HepG2 (cell line): ENCODE measurements around the gene SEZ6L. TPM values are rescaled to one million over a fixed set of nuclear protein-coding genes. Genes with fewer than 3 reads are reported as not detected.

Source experiments
- ATAC-seq: fragments of 200-7000 bp; cut with Tn5 transposase; 3 replicates; pipeline ENCODE4 v1.9.1; 2020; ENCODE audit warnings: mild to moderate bottlenecking, moderate library complexity
- BruUV-seq: library from RNA; stranded (reverse); fragments of 400-500 nt; replicated peaks from 2 replicates; lab custom pipeline; 2021; lab: Mats Ljungman, UMichigan
- CTCF ChIA-PET: fragments of 300-600 bp; formaldehyde crosslinking; extraction: SDS; loops from one replicate; lab custom pipeline; 2021; ENCODE audit warnings: low total read pairs, inconsistent platforms, low intra/inter-chr PET ratio; lab: Yijun Ruan, JAX
- POLR2A ChIA-PET: fragments of 350-600 bp; sonication (Branson Sonifier 250); formaldehyde crosslinking; loops from one replicate; lab custom pipeline; 2020; ENCODE audit warnings: antibody characterized with exemption, inconsistent platforms; lab: Yijun Ruan, JAX
- DNase-seq: peaks from one replicate; pipeline ENCODE4 v3.0.0-alpha.2; 2015; ENCODE audit warnings: low spot score
- FAIRE-seq: peaks from 3 replicates; lab custom pipeline; 2011; peaks lifted over from hg19 to GRCh38; lab: Jason Lieb, UNC
- H2AFZ ChIP-seq: one replicate; pipeline ENCODE4 v1.6.1; 2011; ENCODE audit warnings: low read length, inconsistent platforms
- H3K27ac ChIP-seq: fragments of 300-600 bp; 3 replicates; pipeline ENCODE4 v1.8.0; 2011; ENCODE audit warnings: mixed run types, mild to moderate bottlenecking, mixed read lengths, low read length, inconsistent platforms; ENCODE audit not compliant: insufficient read depth; ENCODE audit errors: extremely low read length
- H3K27me3 ChIP-seq, 2 experiments: fragments of 200-600 bp in 1 of 2; 2 replicates in 1 of 2; 3 replicates in 1 of 2; pipeline versions ENCODE4 v1.6.0 to v1.8.0; 2011; ENCODE audit warnings: low read length in 2 of 2, mild to moderate bottlenecking in 2 of 2, moderate library complexity in 2 of 2, inconsistent platforms in 1 of 2; ENCODE audit not compliant: insufficient read depth in 2 of 2, control insufficient read depth in 1 of 2
- H3K36me3 ChIP-seq, 2 experiments: fragments of 200-600 bp in 1 of 2; replicated peaks in 1 of 2; 2 replicates in 1 of 2; 3 replicates in 1 of 2; pipeline versions ENCODE4 v1.5.1 to v1.8.0; 2011; ENCODE audit warnings: low read length in 2 of 2, inconsistent platforms in 1 of 2; ENCODE audit not compliant: insufficient read depth in 2 of 2, control insufficient read depth in 1 of 2
- H3K4me1 ChIP-seq: 2 replicates; pipeline ENCODE4 v1.5.1; 2012; ENCODE audit warnings: low read length, inconsistent platforms; ENCODE audit not compliant: insufficient read depth
- H3K4me2 ChIP-seq: 2 replicates; pipeline ENCODE4 v1.6.0; 2011; ENCODE audit warnings: low read depth, low read length, inconsistent platforms
- H3K4me3 ChIP-seq, 3 experiments: fragments of 200-600 bp in 1 of 3; sonication (generic), shearing (Covaris generic) in 1 of 3; replicated peaks in 1 of 3; 2 replicates each; pipeline ENCODE4 v1.5.1; 2011 to 2016; ENCODE audit warnings: low read length in 3 of 3, inconsistent platforms in 2 of 3, low read depth in 2 of 3, mild to moderate bottlenecking in 2 of 3, control low read depth in 1 of 3, mixed read lengths in 1 of 3; ENCODE audit not compliant: insufficient read depth in 1 of 3
- H3K79me2 ChIP-seq: one replicate; pipeline ENCODE4 v1.6.1; 2011; ENCODE audit warnings: low read length, inconsistent platforms; ENCODE audit not compliant: insufficient read depth
- H3K9ac ChIP-seq: 2 replicates; pipeline ENCODE4 v1.6.0; 2011; ENCODE audit warnings: mild to moderate bottlenecking, low read depth, low read length, inconsistent platforms; ENCODE audit not compliant: insufficient read depth
- H3K9me3 ChIP-seq: 2 replicates; pipeline ENCODE4 v1.5.1; 2012; ENCODE audit warnings: mild to moderate bottlenecking, low read length
- H4K20me1 ChIP-seq: 2 replicates; pipeline ENCODE4 v1.6.0; 2011; ENCODE audit warnings: inconsistent platforms, mild to moderate bottlenecking, low read length, moderate library complexity; ENCODE audit not compliant: insufficient read depth
- AHR ChIP-seq: IDR thresholded peaks from 2 replicates; pipeline ENCODE4 v1.6.1; 2018; ENCODE audit warnings: missing genetic modification reagents, missing compliant biosample characterization
- EP300 ChIP-seq, 3 experiments: sonication (generic) in 1 of 3; formaldehyde crosslinking in 1 of 3; IDR thresholded peaks; 2 replicates each; pipeline versions ENCODE4 v1.5.1 to v1.6.1; 2011 to 2020; ENCODE audit warnings: low read depth in 2 of 3, low read length in 2 of 3, borderline replicate concordance in 1 of 3, improper control_type of control experiment in 1 of 3, mild to moderate bottlenecking in 1 of 3, missing genetic modification reagents in 1 of 3, moderate library complexity in 1 of 3
- ONECUT2 ChIP-seq: sonication (generic); formaldehyde crosslinking; IDR thresholded peaks from 2 replicates; pipeline ENCODE4 v1.4.0; 2020; ENCODE audit warnings: missing genetic modification reagents
- TBL1XR1 ChIP-seq: fragments of 150-350 bp; IDR thresholded peaks from 2 replicates; pipeline ENCODE4 v1.6.1; 2014; ENCODE audit warnings: borderline replicate concordance, low read length; ENCODE audit not compliant: partially characterized antibody
- ZNF546 ChIP-seq: sonication (generic); formaldehyde crosslinking; conservative IDR thresholded peaks from 2 replicates; pipeline ENCODE4 v1.8.1; 2023; ENCODE audit warnings: mild to moderate bottlenecking, missing genetic modification reagents
- in situ Hi-C: cut with HindIII; loops from 2 replicates; pipeline ENCODE4 v1.10.0; 2017; ENCODE audit warnings: low pct_unique_long_range_greater_than_20kb; ENCODE audit not compliant: extremely low pct_ligation_motif_present
- intact Hi-C: fragments of 100-400 bp; cut with micrococcal nuclease; formaldehyde crosslinking; loops from one replicate; pipeline ENCODE4 v1.10.0; 2022; ENCODE audit not compliant: unreplicated experiment
- polyA plus RNA-seq, 8 experiments: library from polyadenylated mRNA; depleted of rRNA in 3 of 8; stranded (reverse) in 7 of 8; unstranded in 1 of 8; fragments of >200 nt; fragmentation: Illumina TruSeq in 4 of 8; extraction: Trizol in 4 of 8; gene quantifications; 2 replicates each; pipeline versions ENCODE4 v1.2.1 to v1.2.3, GENCODE V29; 2011 to 2016; ENCODE audit warnings: low read depth in 4 of 8, missing spikeins in 1 of 8, mixed read lengths in 1 of 8; ENCODE audit not compliant: insufficient read depth in 1 of 8
- total RNA-seq, 5 experiments: library from RNA; depleted of rRNA; stranded (reverse); fragments of >200 nt; fragmentation: Illumina TruSeq; extraction: Trizol; gene quantifications; 2 replicates each; pipeline ENCODE4 v1.2.3, GENCODE V29; 2016; ENCODE audit warnings: low read depth in 1 of 5
- TF ChIP-seq, protein P1 (sequence below): sonication (generic); formaldehyde crosslinking; IDR thresholded peaks from 2 replicates; pipeline ENCODE4 v1.8.1; 2023; ENCODE audit warnings: mild to moderate bottlenecking, moderate library complexity, missing genetic modification reagents
- TF ChIP-seq, protein P2 (sequence below): sonication (generic); formaldehyde crosslinking; IDR thresholded peaks from 2 replicates; pipeline ENCODE4 v1.5.0; 2020; ENCODE audit warnings: mild to moderate bottlenecking, missing genetic modification reagents, moderate library complexity
- TF ChIP-seq, protein P3 (sequence below): sonication (generic); formaldehyde crosslinking; IDR thresholded peaks from 2 replicates; pipeline ENCODE4 v1.8.1; 2023; ENCODE audit warnings: mild to moderate bottlenecking, missing genetic modification reagents, borderline replicate concordance
- TF ChIP-seq, protein P4 (sequence below): sonication (generic); formaldehyde crosslinking; IDR thresholded peaks from 2 replicates; pipeline ENCODE4 v1.4.0; 2020; ENCODE audit warnings: missing genetic modification reagents
- TF ChIP-seq, protein P5 (sequence below): sonication (generic); formaldehyde crosslinking; IDR thresholded peaks from 2 replicates; pipeline ENCODE4 v1.4.0; 2020; ENCODE audit warnings: missing genetic modification reagents

SEZ6L gene
- total and polyA plus RNA-seq, 2 of the 13 experiments (the other 11 are each of a cell fraction or from before 2014, with no cell fraction given): not detected

GRCh38 chr22:26426924-26427323 is 257.7 kb downstream of the SEZ6L start:
- ChIA-PET CTCF (no interaction called here), POLR2A (no interaction called here)
- H2AFZ ChIP-seq: no peak overlapping the region
- no peak overlapping the region for H3K4me3 ChIP-seq
- intact Hi-C loops (no loop called here), in situ Hi-C loops (no loop called here)
- no peak overlapping the region for H3K27ac ChIP-seq
- peaks cover 5% of the 10 kb centered on the region; the same call in 1 of the 2 replicates for H3K4me1 ChIP-seq
- no peak for DNase-seq
- no peaks in the 10 kb centered on the region for H3K36me3 ChIP-seq
- H3K4me2 ChIP-seq: no peak overlapping the region
- H3K9me3 ChIP-seq: no peaks in the 10 kb centered on the region
- no TSS peak for BruUV-seq
- ATAC-seq: no peak
- peaks cover 8 to 31% of the 10 kb centered on the region in 2 experiments for H3K27me3 ChIP-seq
- H3K79me2 ChIP-seq: no peaks in the 10 kb centered on the region
- no peaks in the 10 kb centered on the region for H4K20me1 ChIP-seq
- TF ChIP-seq, protein P1, sequence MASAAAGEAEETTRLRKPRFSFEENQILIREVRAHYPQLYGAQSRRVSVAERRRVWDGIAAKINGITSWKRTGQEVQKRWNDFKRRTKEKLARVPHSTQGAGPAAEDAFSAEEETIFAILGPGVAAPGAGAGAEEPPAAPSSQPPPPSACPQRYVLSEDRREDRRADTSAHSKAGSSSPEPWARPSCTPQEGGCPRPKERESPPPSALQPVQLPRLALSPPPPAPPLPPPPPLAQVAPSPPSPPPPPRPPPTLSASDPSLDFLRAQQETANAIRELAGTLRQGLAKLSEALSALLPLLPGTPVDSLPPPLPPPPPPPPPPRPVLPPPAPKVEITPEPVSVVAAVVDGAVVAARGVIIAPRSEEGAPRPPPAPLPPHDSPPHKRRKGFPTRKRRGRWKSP: no peak
- TF ChIP-seq, protein P2, sequence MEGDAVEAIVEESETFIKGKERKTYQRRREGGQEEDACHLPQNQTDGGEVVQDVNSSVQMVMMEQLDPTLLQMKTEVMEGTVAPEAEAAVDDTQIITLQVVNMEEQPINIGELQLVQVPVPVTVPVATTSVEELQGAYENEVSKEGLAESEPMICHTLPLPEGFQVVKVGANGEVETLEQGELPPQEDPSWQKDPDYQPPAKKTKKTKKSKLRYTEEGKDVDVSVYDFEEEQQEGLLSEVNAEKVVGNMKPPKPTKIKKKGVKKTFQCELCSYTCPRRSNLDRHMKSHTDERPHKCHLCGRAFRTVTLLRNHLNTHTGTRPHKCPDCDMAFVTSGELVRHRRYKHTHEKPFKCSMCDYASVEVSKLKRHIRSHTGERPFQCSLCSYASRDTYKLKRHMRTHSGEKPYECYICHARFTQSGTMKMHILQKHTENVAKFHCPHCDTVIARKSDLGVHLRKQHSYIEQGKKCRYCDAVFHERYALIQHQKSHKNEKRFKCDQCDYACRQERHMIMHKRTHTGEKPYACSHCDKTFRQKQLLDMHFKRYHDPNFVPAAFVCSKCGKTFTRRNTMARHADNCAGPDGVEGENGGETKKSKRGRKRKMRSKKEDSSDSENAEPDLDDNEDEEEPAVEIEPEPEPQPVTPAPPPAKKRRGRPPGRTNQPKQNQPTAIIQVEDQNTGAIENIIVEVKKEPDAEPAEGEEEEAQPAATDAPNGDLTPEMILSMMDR (CRISPR knock-in tag): no peak
- TF ChIP-seq ZNF546 (CRISPR knock-in tag): no peak
- TF ChIP-seq, protein P3, sequence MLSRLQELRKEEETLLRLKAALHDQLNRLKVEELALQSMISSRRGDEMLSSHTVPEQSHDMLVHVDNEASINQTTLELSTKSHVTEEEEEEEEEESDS (CRISPR knock-in tag): no peak
- TF ChIP-seq EP300 (IDR thresholded peaks at IDR 0.05; ENCODE audit: low read depth in 2 of 2, low read length in 2 of 2): no peak
- no peak for TF ChIP-seq EP300 (CRISPR knock-in tag; IDR thresholded peaks at IDR 0.05; ENCODE audit: borderline replicate concordance)
- TF ChIP-seq AHR (CRISPR knock-in tag): no peak
- TF ChIP-seq, protein P4, sequence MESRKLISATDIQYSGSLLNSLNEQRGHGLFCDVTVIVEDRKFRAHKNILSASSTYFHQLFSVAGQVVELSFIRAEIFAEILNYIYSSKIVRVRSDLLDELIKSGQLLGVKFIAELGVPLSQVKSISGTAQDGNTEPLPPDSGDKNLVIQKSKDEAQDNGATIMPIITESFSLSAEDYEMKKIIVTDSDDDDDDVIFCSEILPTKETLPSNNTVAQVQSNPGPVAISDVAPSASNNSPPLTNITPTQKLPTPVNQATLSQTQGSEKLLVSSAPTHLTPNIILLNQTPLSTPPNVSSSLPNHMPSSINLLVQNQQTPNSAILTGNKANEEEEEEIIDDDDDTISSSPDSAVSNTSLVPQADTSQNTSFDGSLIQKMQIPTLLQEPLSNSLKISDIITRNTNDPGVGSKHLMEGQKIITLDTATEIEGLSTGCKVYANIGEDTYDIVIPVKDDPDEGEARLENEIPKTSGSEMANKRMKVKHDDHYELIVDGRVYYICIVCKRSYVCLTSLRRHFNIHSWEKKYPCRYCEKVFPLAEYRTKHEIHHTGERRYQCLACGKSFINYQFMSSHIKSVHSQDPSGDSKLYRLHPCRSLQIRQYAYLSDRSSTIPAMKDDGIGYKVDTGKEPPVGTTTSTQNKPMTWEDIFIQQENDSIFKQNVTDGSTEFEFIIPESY (CRISPR knock-in tag): no peak
- TF ChIP-seq ONECUT2 (CRISPR knock-in tag): no peak
- TF ChIP-seq TBL1XR1: no peak
- TF ChIP-seq, protein P5, sequence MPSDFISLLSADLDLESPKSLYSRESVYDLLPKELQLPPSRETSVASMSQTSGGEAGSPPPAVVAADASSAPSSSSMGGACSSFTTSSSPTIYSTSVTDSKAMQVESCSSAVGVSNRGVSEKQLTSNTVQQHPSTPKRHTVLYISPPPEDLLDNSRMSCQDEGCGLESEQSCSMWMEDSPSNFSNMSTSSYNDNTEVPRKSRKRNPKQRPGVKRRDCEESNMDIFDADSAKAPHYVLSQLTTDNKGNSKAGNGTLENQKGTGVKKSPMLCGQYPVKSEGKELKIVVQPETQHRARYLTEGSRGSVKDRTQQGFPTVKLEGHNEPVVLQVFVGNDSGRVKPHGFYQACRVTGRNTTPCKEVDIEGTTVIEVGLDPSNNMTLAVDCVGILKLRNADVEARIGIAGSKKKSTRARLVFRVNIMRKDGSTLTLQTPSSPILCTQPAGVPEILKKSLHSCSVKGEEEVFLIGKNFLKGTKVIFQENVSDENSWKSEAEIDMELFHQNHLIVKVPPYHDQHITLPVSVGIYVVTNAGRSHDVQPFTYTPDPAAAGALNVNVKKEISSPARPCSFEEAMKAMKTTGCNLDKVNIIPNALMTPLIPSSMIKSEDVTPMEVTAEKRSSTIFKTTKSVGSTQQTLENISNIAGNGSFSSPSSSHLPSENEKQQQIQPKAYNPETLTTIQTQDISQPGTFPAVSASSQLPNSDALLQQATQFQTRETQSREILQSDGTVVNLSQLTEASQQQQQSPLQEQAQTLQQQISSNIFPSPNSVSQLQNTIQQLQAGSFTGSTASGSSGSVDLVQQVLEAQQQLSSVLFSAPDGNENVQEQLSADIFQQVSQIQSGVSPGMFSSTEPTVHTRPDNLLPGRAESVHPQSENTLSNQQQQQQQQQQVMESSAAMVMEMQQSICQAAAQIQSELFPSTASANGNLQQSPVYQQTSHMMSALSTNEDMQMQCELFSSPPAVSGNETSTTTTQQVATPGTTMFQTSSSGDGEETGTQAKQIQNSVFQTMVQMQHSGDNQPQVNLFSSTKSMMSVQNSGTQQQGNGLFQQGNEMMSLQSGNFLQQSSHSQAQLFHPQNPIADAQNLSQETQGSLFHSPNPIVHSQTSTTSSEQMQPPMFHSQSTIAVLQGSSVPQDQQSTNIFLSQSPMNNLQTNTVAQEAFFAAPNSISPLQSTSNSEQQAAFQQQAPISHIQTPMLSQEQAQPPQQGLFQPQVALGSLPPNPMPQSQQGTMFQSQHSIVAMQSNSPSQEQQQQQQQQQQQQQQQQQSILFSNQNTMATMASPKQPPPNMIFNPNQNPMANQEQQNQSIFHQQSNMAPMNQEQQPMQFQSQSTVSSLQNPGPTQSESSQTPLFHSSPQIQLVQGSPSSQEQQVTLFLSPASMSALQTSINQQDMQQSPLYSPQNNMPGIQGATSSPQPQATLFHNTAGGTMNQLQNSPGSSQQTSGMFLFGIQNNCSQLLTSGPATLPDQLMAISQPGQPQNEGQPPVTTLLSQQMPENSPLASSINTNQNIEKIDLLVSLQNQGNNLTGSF: no peak
- no peak for FAIRE-seq
- no peak overlapping the region for H3K9ac ChIP-seq
